Activated CD8-positive, alpha-beta memory T cell treated with anti-CD3 and anti-CD28 coated beads for 24 hours (primary cell): Measurements from ENCODE around the gene UBL4B.
"Not testable (repeated sequence)": the region's sequence is repeated elsewhere in the genome, so short reads cannot be mapped to it uniquely, and the experiment has no call there.

Experiments
- DNase-seq: peaks from one replicate; pipeline ENCODE4 v3.0.0-alpha.2; 2020

UBL4B gene

GRCh38 chr1:110112143-110112542 lies at the start of gene UBL4B:
Gene UBL4B, plus strand, starts transcription at chr1:110112443. Its CDS starts 92 bp downstream, at chr1:110112535.
- DNase-seq: no peak

- DNase-seq: no peak
Observed at GRCh38 chr1:110062612-110063011, 49.6 kb upstream of the UBL4B start.

GRCh38 chr1:110063781-110064180 lies 48.5 kb upstream of the UBL4B start:
- no peak for DNase-seq

GRCh38 chr1:110064576-110065337 lies 47.5 kb upstream of the UBL4B start:
- DNase-seq: no peak

- no peak for DNase-seq
Observed at GRCh38 chr1:110065841-110066240, 46.4 kb upstream of the UBL4B start.

- no peak for DNase-seq
Observed at GRCh38 chr1:110067479-110067892, 44.8 kb upstream of the UBL4B start.

GRCh38 chr1:110067893-110068645 lies 44.2 kb upstream of the UBL4B start:
- DNase-seq: peak; percentile 67

GRCh38 chr1:110068646-110069403 lies 43.4 kb upstream of the UBL4B start:
- peak; percentile 73 for DNase-seq

GRCh38 chr1:110069404-110070281 lies 42.6 kb upstream of the UBL4B start:
- DNase-seq: peak; percentile 69

- no peak for DNase-seq
Observed at GRCh38 chr1:110070282-110070669, 42.0 kb upstream of the UBL4B start.

- no peak for DNase-seq
Observed at GRCh38 chr1:110070671-110071242, 41.5 kb upstream of the UBL4B start, which contains the start of gene ALX3. Gene ALX3, minus strand, starts transcription at chr1:110070672. Its CDS starts 60 bp downstream, at chr1:110070612.

GRCh38 chr1:110074166-110074565 lies 38.1 kb upstream of the UBL4B start:
- no peak for DNase-seq

- DNase-seq: no peak
Observed at GRCh38 chr1:110076789-110077500, 35.3 kb upstream of the UBL4B start.

- not testable (repeated sequence) for DNase-seq
Observed at GRCh38 chr1:110079995-110080394, 32.2 kb upstream of the UBL4B start.

GRCh38 chr1:110081061-110081460 lies 31.2 kb upstream of the UBL4B start:
- DNase-seq: no peak

- no peak for DNase-seq
Observed at GRCh38 chr1:110082477-110082876, 29.8 kb upstream of the UBL4B start.

GRCh38 chr1:110083061-110083865 lies 29.0 kb upstream of the UBL4B start:
- DNase-seq: no peak

- no peak for DNase-seq
Observed at GRCh38 chr1:110083866-110084226, 28.4 kb upstream of the UBL4B start.

GRCh38 chr1:110084227-110085078 lies 27.8 kb upstream of the UBL4B start:
- peak; percentile 68 for DNase-seq
